Forelimb muscle (tissue), 1 donor: ENCODE measurements around the gene AP4E1. TPM values are rescaled to one million over a fixed set of nuclear protein-coding genes. Genes with fewer than 3 reads are reported as not detected.
"Not testable (repeated sequence)": the region's sequence is repeated elsewhere in the genome, so short reads cannot be mapped to it uniquely, and the experiment has no call there.

Experiments used
- DNase-seq: peaks from one replicate; pipeline ENCODE4 v3.0.0-alpha.2; 2013; ENCODE audit warnings: low read depth
- polyA plus RNA-seq: library from polyadenylated mRNA; unstranded; fragments of 120-200 nt; gene quantifications from one replicate; pipeline ENCODE4 v1.2.1, GENCODE V29; 2013; ENCODE audit not compliant: insufficient read length

AP4E1 gene
- 7.7 TPM for polyA plus RNA-seq

DNA sequence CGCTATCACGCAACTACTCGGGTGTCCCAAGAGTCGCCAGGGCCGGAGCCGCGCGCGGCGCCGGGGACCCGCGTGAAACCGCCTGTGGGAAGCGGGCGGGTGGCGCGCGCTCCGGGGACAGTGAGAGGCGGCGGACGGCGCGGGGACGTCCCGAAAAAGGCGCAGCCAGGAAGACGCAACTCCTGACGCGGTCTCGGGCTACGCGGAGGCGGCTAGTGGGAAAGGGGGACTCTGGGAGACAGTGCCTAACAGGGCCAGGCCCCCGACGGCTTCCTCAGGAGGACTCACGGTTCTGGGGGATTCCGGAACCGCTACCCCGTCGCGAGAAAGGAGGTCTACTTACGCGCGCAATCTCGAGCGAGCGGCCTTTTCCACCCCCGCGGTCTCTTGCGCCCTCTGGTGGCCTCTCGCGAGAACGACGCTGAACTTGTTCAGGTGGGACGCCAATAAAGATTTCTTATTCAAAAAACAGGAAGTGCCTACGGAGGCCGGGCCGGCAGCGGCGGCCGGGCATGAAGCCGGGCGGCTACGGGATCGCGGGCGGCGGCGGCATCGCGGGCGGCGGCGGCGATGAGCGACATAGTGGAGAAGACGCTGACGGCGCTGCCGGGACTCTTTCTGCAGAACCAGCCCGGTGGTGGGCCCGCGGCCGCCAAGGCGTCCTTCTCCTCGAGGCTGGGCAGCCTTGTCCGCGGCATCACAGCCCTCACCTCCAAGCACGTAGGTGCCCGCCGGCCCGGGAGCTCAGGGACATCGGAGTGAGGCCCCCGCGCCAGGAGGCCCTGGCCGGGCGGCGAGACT, at the start of gene AP4E1:
AP4E1 (plus strand) TSS at position 475 of the 801 bp plus-strand sequence; CDS start at position 571, 96 bp downstream.
- peak; percentile 75 for DNase-seq

DNA sequence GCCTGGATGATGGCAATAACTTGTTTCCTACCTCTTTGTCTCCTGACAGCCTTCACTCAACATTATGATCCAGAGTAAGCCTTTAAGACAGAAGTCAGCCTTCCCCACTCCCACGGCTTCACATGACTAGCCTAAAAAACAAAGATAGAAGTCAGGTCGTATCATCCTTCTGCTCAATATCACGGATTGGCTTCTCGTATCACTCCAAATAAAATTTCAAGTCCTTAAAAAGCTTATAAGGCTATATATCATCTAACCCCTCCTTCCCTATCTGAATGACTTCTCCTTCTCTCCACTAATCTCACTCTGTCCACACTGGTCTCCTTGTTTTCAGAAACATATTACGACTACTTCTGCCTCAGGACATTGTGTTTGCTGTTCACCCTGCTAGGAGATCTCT, 47.7 kb upstream of the AP4E1 start:
- DNase-seq, result no peak

DNA sequence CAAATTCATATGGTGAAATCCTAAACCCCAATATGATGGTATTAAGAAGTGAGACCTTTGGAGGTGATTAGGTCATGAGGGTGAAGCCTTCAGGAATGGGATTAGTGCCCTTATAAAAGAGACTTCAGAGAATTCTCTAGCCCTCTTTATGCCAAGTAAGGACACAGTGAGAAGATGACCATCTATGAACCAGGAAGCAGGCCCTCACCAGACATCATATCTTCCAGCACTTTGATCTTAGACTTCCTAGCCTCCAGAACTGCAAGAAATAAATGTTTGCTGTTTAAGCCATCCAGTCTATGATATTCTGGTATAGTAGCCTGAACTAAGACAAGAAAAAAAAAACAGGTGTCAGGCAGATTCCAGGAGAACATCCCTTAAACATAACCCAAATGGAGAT, 45.9 kb upstream of the AP4E1 start:
- no peak for DNase-seq

DNA sequence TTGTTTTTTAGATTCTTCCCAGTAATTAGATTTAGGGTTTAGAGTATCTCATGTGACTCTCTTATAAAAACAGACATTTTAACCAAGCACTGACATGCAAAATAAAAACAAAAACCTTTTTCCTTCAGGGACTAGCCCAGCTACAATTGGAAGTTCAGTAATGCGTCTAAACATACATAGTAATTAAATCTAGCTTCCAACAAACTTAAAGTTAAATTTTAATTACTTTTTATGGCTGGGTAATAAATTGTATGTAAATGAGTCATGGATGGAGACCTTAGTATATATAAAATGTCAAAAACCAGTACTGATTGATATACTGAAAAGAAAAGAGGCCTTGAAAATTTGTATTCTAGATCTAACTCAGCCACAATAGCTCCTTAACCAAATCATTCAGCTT, 43.6 kb upstream of the AP4E1 start:
- DNase-seq, result no peak

DNA sequence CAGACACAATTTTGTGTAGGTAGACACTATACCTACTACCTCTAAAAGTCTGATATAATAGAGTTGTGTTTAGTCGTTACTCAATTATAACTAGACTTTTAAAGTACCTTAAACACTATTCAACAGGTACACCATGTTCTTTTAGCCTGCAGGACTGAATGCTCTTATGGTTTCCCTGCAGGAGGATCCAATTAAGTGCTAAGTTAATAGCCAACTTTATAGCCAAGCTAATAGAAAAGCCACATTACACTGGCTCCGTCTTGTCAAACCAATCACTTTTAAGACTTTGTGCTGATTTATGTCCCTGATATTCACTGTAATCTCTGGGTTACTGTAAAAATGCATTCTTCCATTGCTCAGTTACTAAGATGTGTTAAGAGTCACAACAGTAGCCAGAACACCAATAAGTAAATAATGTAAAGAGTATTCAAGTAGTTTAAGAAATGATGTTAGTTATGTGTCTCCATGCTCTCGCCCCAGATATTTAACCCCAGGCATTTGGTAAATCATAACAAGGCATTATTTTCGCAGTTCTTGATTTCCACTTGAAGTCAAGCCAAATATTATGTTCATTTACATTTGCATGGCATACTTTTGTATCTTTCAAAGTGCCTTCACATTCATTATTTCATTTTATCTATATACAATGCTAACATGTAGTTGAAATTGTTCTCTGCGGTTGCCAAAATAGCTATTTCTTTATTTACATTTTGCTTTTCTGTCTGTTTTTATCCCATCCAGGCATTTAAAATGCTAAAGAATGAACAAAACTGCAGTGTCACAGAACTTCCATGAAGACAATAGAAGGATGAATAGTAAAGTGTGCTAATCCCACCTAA, 42.7 kb upstream of the AP4E1 start:
- no peak for DNase-seq

GRCh38 chr15:50871832-50872231, 36.7 kb upstream of the AP4E1 start:
- no peak for DNase-seq

GRCh38 chr15:50872832-50873426, 35.6 kb upstream of the AP4E1 start:
- DNase-seq, result no peak

GRCh38 chr15:50873935-50874361, 34.5 kb upstream of the AP4E1 start:
- no peak for DNase-seq

GRCh38 chr15:50875238-50875637, 33.2 kb upstream of the AP4E1 start:
- not testable (repeated sequence) for DNase-seq

GRCh38 chr15:50876260-50876988, 32.1 kb upstream of the AP4E1 start:
- DNase-seq, result no peak

DNA sequence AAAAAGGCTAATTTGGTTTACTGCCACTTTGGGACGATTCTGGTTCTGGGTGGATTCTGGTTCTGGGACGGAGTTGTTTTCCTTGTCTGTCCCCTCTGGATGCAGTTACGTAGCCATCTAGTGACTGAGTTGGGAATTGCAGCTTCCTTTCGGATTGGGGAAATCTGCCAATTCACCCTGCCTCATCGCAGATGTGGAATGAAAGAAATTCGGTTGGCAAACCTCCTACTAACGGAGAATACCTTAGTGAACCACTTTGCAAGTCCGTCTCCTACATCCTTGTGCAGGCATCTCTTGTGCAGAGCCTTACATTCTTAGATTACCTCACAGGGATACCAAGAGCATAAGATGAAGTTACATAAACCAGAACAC, 31.5 kb upstream of the AP4E1 start:
- peak; percentile 67 for DNase-seq

- DNase-seq, result no peak
Measured at GRCh38 chr15:50879016-50879617, 29.4 kb upstream of the AP4E1 start.

- no peak for DNase-seq
Measured at GRCh38 chr15:50880206-50880605, 28.3 kb upstream of the AP4E1 start.

GRCh38 chr15:50880651-50881114, 27.8 kb upstream of the AP4E1 start:
- DNase-seq, result no peak

- no peak for DNase-seq
Measured at GRCh38 chr15:50881121-50882048, 27.1 kb upstream of the AP4E1 start.

- DNase-seq, result no peak
Measured at GRCh38 chr15:50883903-50884302, 24.6 kb upstream of the AP4E1 start.

- no peak for DNase-seq
Measured at GRCh38 chr15:50884540-50884939, 23.9 kb upstream of the AP4E1 start.

DNA sequence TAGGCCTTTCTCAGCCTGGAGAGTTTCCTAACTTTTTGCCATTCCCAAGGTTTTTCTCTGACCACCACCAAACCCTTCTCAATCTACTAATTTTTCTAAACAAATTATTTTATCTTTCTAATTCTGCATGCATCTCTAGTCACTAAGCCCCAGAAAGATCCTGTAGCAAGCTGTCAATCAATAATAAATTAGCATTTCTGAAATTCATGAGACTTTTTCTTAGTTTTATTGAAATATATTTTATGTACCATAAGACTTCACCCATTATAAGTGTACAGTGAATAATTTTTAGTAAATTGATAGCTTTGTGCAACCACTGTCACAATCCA, 22.4 kb upstream of the AP4E1 start:
- no peak for DNase-seq

GRCh38 chr15:50886611-50887345, 21.7 kb upstream of the AP4E1 start:
- no peak for DNase-seq

DNA sequence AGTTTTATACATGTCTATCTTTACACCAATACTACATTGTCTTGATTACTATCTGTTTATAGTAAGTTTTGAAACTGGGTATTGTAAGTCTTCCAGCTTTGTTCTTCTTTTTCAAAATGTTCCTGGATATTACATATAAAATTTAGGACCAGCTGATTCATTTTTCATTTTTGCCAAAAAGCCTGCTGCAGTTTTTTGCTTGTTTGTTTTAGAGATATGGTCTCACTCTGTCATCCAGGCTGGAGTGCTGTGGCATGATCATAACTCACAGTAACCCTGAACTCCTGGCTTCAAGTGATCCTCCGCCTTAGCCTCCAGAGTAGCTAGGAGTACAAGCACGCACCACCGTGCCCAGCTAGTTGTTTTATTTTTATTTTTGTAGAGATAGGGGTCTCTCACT, 20.4 kb upstream of the AP4E1 start:
- DNase-seq, result no peak
